ENCODE results near the gene CANT1.
"Not testable (repeated sequence)": the region's sequence is repeated elsewhere in the genome, so short reads cannot be mapped to it uniquely, and the experiment has no call there.

CANT1 gene

GRCh38 chr17:78958641-78959127, 50.9 kb downstream of the CANT1 start:
- peak in 1 of 2 donors; percentile 37 for DNase-seq

DNA sequence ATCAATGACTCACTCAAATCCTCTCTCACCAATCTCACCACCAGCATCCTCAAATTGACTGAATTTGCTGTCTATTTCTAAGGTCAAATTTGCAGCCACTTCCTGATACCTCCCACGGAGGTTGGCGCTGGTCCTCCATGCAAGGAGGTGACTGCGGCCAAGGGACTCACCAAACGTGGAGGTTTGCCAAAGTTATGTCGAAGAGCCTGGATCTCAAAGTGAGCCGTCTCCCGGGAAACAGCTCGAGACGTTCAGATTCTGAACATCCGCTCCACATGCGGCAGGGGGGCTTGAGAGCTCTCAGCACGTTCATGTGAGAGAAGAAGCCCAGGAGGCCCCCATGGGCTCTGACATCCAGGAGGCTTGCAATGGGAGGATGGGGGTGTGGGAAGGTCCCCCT, 52.4 kb downstream of the CANT1 start:
- no peak for DNase-seq

- no peak for DNase-seq
These were observed 53.3 kb downstream of the CANT1 start for GRCh38 chr17:78956254-78956653.

DNA sequence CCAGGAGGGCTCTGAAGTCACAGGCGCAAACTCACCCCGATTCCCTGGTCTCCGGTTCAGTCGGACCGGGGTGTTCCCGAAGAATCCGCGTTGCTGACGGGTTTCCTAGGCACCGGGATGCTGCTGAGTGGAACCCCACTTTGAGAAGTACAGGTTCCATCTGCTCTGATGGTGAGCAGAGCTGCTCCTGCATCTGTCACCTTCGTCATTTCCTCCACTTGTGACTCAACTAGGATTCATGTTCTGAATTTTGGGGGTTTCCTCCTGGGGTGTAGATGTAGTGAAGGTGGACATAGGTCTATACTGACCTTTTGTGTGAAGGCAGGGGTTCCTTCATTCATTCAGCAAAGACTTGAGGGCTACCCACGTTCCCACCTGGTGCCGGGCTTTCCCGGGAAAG, 54.9 kb downstream of the CANT1 start:
- no peak for DNase-seq

DNA sequence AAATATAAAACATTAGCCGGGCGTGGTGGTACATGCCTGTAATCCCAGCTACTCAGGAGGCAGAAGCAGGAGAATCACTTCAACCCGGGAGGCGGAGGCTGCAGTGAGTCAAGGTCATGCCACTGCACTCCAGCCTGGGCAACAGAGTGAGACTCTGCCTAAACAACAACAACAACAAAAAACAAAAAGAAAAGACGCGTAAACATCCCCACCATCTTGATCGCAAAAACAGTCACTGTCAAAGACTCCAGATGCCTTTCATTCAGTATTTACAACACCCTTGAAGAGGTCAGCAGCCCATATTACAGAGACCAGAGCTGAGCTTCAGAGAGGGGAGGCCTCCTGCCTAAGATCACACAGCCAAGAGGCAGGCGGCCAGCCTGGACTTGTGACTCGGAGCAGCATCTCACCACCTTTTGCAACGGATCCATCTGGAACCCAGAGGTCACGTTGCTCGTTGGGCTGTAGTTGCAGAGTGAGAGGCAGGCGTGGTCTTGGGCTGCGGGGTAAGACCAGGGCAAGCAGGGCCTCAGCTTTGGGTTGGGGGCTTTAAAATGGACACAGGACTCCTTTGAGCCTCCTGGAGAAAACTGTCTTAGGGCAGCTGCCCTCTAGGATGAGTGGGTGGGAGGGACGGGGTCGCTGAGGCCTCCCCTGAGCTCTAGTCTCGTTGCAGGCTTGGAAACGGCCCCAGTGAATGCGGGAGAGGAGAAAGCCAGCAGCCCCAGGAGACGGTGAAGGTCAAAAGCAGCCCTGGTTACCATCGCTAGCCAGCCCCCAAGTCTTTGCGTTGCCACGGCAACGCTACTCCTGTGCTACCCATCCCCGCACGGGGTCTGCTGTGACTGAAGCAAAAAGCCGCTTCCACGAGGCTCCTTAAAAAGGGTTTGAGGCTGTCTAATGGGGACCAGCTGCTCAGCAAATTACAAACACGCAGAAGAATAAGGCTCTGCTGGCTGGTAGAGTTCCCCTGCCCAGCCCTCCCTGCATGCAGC, 55.9 kb downstream of the CANT1 start:
- no peak for DNase-seq

DNA sequence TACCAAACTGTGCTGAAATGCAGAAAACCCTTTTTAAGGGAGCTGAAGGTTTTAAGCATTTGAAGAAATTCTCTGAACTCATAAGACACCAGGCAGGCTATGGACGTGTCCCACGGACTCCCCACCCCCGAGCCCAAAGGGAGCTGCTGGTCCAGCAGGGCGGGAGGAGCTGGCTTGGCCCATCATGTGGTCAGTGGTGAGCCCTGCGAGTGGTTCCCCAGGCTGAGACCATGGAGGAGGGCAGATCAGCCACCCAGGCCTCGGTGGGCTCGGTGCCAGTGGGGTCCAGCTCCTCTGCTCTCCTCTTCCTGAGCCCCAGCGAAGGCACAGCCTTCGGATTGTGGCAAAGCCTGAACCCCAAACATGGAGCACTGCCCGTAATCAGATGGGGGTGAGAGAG, 56.9 kb downstream of the CANT1 start:
- DNase-seq, result no peak

DNA sequence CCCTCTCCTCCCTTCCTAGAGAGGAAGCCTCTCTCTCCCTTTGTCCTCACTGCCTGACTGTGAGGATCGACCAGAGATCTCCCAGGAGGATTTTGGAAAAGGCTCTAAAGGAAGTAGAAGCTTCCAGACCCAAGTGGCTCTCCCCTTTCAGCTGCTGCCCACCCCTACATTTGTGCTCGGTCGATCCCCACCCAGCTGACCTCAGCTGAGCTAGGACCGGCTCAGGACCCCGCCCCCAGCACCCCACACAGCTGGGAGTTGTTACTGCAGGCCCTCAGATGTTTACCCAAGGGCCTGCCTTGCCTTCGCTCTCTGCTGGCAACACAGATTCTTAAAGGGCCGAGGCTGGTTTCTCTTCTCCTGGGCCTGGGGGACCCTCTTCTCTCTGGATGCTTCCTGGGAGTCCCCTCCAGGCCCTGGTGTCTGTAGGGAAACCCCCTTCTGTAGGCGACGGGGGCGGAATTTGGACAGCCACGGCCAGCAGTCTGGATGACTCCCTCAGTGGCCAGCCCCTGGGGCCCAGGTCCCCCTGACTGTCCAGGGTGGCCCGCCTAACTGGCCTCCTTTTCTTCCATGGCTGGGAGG, 57.5 kb downstream of the CANT1 start:
- DNase-seq, result no peak

- DNase-seq, result no peak
These were observed 58.7 kb downstream of the CANT1 start for GRCh38 chr17:78950870-78951269.

DNA sequence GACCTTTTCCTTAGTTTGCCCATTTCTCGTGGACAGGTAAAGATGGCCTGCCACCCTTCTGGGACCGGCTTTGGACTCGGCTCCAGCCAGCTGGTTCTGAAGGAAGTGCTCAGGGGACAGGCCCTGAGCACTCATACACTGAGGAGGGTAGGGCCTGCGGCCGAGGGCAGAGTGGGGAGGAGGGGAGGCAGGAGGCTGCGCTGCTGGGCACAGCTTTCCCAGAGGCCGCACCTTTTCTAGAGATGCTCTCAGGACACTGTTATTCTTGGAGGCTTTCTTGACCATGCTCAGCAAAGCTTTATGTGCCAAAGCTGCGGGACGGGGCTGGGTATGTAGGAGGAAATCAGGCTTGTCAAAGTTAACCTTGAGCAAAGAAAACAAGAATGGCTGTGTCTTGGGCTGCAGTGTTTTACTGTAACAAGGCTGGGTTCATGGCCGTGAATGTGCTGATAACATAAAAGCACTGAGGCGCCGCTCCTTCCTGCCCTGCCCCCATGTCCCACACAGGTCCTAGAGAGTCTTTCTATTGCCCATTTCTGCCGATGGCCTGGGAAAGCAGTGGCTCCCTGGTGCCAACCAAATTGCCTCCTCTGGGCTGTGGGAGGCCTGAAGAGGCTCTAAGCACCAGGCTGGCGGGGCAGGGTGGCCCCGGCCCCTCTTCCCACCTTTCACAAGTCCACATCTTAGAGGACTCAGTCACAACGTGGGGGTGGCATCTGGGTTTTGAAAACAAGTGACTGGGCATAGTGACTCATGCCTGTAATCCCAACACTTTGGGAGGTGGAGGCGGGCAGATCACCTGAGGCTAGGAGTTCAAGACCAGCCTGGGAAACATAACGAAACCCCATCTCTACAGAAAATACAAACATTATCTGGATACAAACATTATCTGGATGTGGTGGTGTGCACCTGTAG, 62.1 kb downstream of the CANT1 start:
- peak in 1 of 2 donors; percentile 19 for DNase-seq

- peak in 1 of 2 donors; percentile 13 for DNase-seq
These were observed 62.9 kb downstream of the CANT1 start for GRCh38 chr17:78946631-78947030.

- no peak for DNase-seq
These were observed 63.4 kb downstream of the CANT1 start for GRCh38 chr17:78946131-78946530.

DNA sequence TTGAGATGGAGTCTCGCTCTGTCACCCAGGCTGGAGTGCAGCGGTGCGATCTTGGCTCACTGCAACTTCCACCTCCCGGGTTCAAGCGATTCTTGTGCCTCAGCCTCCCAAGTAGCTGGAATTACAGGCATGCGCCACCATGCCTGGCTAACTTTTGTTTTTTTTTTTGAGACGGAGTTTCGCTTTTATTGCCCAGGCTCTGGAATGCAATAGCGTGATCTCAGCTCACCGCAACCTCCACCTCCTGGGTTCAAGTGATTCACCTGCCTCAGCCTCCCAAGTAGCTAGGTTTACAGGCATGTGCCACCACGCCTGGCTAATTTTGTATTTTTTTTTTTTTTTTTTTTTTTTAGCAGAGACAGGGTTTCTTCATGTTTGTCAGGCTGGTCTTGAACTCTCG, 64.1 kb downstream of the CANT1 start:
- not testable (repeated sequence) for DNase-seq

DNA sequence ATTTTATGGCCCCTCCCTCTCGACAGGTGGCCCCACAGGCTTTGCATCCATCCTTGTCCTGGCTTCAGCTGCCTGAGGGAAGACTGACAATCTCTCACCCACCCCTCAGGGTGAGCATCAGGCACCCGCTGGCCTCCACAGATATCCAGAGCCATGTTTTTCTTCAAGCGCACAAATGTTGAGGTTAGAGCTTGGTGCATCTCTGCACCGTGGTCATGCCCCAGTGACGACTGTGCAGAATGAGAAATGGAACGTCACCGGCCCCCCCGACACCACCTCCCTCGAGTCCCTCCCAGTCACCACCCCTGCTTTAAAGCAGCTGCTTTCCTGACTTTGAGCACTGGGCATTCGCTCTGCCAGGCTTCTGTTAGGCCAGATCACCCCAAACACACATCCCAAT, 64.6 kb downstream of the CANT1 start:
- no peak for DNase-seq

DNA sequence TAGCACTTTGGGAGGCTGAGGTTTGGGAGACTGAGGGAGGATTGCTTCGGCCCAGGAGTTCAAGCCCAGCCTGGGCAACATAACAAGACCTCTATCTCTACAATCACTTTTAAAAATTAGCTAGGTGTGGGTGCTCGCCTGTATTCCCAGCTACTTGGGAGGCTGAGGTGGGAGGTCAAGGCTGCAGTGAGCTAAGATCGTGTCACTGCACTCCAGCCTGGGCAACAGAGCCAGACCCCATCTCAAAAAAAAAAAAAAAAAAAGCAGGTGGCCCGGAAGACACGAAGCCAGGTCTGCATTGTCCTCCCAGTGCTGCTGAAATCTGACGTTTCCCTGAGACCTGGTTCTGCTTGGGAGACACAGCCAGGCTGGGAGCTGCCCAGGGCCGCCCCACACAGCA, 65.5 kb downstream of the CANT1 start:
- DNase-seq, result no peak

Data from inflammatory macrophage (primary cell).